IPS-18c (cell line): ENCODE data around the gene PDE6B.
"Not testable (repeated sequence)": the region's sequence is repeated elsewhere in the genome, so short reads cannot be mapped to it uniquely, and the experiment has no call there.

Source experiments
- H3K4me3 ChIP-seq: 2 replicates; pipeline ENCODE4 v1.7.0; 2013; ENCODE audit warnings: low read depth, mild to moderate bottlenecking, low read length, moderate library complexity; ENCODE audit not compliant: insufficient read depth
- H3K9me3 ChIP-seq: one replicate; pipeline ENCODE4 v1.6.1; 2013; ENCODE audit warnings: mild to moderate bottlenecking, low read length, moderate library complexity; ENCODE audit not compliant: control insufficient read depth, insufficient read depth

The PDE6B gene

DNA sequence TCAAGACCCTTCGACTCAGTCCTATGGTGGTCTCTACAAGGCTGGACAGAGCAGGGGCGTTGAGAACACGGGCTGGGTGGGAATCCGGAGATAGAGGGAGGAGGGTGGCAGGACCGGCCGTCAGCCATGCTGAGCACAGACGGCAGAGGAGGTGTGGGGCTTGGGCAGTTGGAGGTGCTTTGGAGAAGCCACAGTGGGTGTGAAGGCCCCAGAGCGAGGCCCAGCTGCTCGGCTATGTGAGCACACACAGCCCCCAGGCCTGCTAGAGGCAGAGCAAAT lies 4.2 kb downstream of the PDE6B start:
- no peak overlapping the region for H3K4me3 ChIP-seq
- H3K9me3 ChIP-seq: no peaks in the 10 kb centered on the region

DNA sequence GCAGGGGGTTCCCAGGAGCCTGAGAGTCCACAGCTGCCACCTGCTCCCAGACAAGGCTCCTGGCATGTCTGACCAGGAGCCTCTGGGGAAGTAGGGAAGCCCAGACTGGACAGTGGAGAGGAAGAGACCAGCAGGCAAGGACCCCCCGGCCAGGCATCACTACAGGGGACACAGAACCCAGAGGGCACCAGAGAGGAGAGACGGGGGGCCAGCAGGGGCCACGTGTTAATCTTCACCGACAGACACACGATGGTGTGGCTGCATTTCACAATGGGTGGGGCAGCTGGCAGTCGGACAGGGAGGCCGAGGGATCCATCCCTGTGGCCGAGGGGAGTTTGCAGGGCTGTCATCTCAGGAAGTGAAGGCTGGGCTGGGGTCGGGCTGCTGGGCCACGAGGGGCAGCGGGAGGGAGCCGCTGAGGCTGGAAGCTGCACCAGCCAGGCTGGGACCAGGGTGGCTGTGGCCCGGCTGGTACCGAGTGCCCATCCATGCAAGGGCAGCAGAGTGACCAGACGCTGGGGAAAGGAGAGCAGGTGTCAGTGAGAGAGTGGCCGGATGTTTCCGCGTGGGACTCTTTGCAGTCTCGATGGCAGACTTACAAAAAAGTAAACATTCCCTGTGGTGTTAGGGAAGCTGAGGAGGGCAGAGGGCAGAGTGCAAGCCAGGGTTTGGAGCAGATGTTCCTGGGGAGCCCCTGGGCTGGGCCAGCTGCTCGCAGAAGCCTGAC lies 4.7 kb downstream of the PDE6B start:
- no peaks in the 10 kb centered on the region for H3K9me3 ChIP-seq

DNA sequence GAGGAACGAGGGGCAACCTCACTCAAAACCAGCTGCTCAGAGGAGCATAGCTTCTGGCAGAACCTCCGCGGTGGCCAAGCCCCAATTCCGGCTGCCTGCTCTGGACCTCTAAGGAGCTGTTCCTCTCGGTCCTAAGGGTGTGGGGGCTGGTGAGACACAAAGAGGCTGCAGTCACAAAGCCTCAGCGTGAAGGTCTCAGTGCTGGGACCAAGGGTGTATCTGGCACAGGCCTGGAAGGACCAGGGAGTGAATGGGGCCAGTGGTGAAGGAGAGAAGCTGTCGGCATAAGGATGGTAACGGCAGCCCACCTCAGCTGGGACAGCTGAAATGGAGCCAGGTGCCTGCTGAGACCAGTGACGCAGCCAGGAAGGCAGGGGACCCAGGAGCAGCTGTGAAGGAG lies 5.3 kb downstream of the PDE6B start:
- H3K9me3 ChIP-seq: no peaks in the 10 kb centered on the region

More for the DNA sequence above, 4.7 kb downstream of the PDE6B start:
- H3K4me3 ChIP-seq: no peak overlapping the region

DNA sequence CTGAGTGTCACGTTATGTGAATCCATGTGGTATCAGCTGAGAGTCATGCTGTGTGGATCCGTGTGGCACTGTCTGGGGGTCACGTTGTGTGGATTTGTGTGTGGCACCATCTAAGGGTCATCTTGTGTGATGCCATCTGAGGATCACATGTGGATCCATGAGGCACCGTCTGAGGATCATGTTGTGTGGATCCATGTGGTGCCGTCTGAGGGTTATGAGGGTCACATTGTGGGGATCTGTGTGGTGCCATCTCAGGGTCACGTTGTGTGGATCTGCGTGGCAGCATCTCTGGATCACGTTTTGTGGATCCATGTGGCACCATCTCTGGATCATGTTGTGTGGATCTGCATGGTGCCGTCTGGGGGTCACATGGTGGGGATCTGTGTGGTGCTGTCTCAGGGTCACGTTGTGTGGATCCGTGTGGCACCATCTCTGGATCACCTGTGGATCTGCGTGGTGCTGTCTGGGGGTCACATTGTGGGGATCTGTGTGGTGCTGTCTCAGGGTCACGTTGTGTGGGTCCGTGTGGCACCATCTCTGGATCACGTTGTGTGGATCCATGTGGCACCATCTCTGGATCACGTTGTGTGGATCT lies 6.9 kb downstream of the PDE6B start:
- Histone ChIP-seq H3K4me3 (no peak overlapping the region), H3K9me3 (no peaks in the 10 kb centered on the region)

More for the DNA sequence above, 5.3 kb downstream of the PDE6B start:
- no peak overlapping the region for H3K4me3 ChIP-seq

DNA sequence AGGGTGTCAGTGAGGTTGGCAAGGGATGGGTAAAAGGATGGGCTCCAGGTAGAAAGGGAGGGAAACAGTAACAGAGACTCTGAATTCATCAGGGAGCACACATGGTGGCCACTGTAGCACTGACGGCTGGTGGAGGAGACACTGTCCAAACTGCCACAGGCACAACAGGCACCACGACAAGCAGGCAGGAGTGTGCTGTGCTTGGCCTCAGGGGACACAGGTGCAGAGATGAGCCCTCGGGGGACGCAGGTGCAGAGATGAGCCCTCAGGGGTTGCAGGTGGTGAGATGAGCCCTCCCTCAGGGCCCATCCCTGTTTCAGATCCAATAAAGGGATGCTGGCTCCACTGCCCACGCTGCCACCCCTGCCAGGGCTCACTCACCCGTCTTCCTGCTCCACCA lies 7.6 kb downstream of the PDE6B start:
- no peaks in the 10 kb centered on the region for H3K9me3 ChIP-seq
- no peak overlapping the region for H3K4me3 ChIP-seq

DNA sequence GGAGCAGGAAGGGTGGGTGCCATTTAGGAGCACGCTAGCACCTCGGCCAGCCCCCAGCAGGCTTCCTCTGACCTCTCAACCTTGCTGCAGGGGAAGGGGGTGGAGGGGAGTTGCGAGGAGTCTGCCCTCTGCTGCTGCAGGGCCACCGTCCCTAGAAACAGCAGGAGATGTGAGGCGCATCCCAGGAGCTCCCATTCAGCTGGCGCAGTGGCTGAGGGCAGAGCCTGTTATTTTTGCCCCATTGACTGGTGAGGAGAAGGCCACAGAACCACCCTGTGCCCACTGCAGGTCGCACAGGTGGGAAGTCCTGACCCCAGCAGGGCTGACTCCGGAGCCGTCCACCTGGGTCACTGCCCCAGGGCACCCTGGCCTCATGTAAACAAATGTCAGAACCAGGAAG lies 8.0 kb downstream of the PDE6B start:
- no peak overlapping the region for H3K4me3 ChIP-seq
- no peaks in the 10 kb centered on the region for H3K9me3 ChIP-seq

DNA sequence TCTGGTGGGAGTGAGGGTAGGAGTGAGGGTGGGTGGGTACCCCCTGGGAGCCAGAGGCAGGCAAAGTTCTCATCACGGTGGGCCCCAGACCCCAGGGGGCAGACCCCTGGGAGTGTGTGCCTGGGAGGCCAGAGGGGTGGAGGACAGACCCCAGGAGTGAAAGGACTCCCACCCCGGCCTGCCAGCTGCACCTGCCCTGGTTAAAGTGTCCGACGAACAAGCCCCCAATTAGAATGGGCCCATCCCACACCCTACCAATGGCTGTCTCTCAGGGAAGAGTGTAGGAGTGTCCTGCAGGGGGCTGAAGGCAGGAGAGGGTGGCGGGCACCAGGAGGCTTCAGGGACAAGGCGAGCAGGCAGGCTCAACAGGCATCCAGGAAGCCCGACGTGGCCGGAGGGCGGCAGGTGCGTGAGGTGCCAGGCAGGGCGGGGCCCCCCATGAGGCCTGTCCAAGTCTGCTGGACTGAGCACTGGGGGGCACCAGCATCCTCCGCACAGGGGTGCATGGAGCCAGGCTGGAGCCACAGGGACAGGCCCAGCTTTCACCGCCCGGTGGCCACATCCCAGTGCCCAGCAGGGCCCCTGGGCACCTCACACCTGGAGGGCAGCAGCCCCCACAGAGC lies 8.7 kb downstream of the PDE6B start:
- Histone ChIP-seq H3K9me3 (no peaks in the 10 kb centered on the region), H3K4me3 (no peak overlapping the region)

DNA sequence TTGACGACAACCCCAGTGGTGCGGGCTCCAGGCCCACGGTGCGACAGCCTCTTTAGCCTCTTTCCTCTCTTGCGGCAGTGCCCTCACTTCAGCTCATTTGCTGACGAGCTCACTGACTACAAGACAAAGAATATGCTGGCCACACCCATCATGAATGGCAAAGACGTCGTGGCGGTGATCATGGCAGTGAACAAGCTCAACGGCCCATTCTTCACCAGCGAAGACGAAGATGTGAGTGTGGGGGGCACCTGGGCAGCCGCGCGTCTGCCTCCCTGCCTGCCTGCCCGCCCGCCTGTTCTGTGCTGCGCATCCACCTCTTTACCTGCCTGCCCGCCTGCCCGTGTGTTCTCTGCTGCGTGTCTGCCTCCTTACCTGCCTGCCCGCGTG lies 9.2 kb downstream of the PDE6B start:
- Histone ChIP-seq H3K4me3 (no peak overlapping the region), H3K9me3 (no peaks in the 10 kb centered on the region)

DNA sequence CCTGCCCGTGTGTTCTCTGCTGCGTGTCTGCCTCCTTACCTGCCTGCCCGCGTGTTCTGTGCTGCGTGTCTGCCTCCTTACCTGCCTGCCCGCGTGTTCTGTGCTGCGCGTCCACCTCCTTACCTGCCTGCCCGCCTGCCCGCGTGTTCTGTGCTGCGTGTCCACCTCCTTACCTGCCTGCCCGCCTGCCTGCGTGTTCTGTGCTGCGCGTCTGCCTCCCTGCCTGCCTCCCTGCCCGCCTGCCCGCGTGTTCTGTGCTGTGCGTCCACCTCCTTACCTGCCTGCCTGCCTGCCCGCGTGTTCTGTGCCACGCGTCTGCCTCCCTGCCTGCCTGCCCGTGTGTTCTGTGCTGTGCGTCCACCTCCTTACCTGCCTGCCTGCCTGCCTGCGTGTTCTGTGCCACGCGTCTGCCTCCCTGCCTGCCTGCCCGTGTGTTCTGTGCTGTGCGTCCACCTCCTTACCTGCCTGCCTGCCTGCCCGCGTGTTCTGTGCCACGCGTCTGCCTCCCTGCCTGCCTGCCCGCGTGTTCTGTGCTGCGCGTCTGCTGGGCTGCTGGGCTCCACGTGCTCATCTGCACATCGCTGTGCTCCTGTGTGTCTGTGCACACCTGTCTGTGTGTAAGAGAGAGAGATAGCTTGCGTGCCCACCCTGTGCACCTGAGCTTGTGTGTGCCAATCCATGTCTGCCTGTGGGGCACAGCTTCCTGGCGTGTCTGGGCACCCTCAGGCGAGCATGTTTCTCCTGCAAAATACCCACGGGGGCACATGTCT lies 9.9 kb downstream of the PDE6B start:
- not testable (repeated sequence) for H3K4me3 ChIP-seq, H3K9me3 ChIP-seq

DNA sequence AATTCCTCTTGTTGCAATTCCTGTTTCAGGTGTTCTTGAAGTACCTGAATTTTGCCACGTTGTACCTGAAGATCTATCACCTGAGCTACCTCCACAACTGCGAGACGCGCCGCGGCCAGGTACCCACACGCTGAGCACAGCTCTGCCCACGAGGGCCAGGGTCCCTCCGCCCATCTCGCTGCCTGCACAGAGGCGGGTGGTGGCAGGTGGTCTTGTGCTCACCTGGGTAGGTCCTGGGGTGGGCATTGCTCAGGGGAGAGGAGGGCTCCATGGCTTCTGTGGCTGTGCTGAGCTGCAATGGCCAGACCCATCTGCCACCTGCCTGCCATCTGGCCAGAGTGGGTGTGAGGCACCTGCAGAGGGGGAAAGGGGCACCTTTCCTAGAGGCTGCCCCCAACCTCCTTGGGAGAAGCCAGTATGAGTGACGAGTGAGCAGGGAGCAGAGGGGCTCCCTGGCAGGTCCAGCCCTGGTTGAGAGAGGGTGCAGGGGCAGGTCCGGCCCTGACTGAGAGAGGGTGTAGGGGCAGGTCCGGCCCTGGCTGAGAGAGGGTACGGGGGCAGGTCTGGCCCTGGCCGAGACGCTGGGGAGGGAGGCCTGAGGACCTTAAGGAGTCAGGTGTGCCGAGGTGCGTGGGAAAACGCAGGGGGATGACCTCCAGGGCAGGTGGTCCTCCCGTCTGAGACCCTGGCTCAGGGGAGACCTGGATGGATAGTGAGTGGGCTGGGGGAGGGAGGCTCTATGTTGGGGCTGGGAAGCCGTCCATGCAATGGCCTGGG lies 10.7 kb downstream of the PDE6B start:
- H3K4me3 ChIP-seq: no peak overlapping the region

DNA sequence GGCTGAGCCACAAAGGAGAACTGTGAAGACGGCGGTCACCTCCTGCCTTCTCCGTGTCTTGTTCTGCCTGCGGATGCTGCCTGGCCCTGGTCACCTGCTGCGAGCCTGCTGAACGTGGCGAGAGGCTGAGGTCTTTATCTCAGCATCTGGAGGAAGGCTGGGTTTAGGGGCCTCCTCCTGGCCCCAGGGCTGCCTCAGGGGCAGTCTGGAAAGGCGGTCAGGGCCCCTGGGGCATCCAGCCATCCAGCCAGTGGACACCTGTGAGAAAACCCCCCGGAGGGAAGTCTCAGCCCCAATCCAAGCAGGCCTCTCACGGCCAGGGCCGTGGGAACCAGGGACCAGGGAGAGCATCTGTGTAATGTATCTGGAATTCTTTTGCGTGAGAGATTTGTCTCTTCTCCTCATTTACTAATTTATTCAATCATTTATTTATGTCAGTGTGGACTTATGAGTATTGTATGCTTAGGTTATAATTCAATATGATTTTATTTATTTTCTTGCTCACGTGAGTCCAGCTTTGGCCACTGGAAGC lies 11.3 kb downstream of the PDE6B start:
- no peaks in the 10 kb centered on the region for H3K9me3 ChIP-seq

More for the DNA sequence above, 10.7 kb downstream of the PDE6B start:
- H3K9me3 ChIP-seq: no peaks in the 10 kb centered on the region

DNA sequence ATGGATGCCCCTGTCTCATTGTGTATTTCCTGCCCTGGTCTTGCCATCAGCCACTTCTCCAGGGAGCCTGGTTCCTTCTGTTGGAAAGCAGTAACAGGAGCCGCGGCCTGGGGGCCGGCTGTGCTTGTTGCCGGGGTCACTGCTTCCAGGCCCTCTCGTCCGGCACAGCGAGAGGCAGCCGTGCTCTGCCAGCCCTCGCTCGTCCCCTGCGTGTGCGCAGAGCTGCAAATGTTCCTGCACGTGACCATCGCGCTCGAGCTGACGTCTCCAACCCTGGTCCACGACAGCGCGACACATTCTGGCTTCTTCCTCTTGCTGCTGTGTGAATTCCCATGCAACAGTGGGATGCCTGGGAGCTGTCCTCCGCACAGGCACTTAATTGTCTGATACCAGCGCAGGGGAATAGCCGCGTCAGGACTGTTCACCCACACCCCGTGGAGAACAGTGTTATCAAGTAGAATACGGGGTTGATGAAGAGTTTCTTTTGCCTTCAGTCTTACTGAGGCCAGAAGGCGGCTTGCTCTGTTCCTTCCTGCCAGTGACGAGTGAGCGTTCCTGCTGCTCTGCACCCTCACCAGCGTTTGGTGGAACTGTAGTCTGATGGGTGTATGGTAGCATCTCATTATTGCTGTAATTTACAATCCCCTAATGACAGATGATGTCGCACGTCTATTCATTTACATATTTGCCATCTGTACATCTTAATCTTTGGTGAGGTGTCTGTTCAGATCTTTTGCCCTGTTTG lies 12.3 kb downstream of the PDE6B start:
- Histone ChIP-seq H3K4me3 (no peak overlapping the region), H3K9me3 (no peaks in the 10 kb centered on the region)

More for the DNA sequence above, 11.3 kb downstream of the PDE6B start:
- no peak overlapping the region for H3K4me3 ChIP-seq

DNA sequence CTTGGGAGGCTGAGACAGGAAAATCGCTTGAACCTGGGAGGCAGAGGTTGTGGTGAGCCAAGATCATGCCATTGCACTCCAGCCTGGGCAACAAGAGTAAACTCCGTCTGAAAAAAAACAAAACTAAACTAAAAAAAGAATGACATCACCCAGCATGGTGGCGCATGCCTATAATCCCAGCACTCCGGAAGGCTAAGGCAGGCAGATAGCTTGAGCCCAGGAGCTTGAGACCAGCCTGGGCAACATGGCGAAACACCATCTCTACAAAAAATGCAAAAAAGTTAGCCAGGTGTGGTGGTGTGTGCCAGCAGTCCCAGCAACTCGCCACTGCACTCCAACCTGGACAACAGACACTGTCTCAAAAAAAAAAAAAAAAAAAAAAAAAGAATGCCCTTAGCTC lies 17.0 kb downstream of the PDE6B start:
- H3K4me3 ChIP-seq, H3K9me3 ChIP-seq: not testable (repeated sequence)

DNA sequence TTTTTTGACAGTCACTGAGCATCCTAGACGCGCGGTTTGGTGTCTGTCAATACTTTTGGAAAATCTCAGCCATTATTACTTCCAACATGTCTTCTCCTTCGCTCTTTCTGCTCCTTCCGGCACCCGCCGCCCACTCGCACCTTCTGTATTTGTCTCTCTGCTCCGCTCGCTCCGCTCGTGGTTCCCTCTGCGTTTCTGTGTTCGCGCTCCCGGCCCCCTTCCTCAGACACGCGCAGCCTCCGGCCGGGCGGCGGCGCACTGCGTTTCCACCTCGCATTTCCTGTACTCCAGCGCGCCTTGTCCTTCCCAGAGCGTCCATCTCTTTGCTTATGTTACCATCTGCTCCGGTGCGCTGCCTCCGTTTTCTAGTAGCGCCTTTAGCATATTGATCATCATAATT lies 21.1 kb downstream of the PDE6B start:
- no peak overlapping the region for H3K4me3 ChIP-seq
- no peaks in the 10 kb centered on the region for H3K9me3 ChIP-seq

DNA sequence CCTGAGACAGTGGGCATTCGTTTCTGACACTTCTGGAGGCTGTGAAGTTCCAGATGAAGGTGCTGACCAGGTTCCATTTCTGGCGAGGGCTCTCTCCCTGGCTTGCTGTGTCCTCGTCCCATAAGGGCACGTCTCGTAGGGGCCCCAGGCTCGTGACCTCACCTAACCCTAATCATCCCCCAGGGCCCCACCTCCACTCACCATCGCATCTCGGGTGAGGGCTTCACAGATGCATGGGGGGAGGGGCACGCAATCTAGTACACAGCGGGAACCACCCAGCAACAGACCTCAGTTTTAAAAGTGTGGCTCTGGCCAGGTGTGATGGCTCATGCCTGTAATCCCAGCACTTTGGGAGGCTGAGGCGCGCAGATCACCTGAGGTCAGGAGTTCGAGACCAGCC lies 22.1 kb downstream of the PDE6B start:
- H3K9me3 ChIP-seq: no peaks in the 10 kb centered on the region

DNA sequence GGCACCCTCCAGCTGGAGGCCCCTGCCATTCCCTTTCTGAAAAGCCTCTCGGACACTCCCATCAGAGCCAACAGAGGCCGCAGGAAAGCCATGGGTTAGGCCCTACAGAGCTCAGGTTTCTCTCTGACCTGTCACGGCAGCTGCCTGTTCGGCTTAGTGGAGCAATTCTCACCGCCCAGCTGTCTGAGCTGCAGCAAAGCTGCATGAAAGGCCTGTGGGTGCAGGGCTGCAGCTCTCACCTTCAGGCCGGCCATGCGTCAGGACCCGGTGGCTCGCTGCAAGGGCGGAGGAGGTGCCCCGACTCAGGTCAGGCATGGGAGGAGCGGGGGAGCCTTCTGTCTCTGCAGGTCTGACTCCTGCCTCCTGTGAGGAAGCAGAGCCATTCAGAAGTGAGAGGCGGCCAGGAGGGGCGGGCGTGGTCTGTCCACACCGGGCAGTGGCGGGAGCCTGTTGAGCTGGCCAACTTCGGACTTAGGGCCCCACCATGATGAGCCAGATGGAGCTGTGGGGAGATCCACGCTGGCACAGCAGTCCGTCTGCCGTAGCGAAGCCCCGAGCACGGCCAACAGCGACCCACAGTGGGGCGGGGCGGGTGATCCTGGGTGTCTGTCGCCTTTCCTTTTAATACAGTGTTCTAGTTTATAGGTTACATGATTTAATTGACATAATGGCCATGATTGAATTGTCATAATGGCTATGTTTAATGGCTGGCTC lies 23.4 kb downstream of the PDE6B start:
- no peak overlapping the region for H3K4me3 ChIP-seq
- no peaks in the 10 kb centered on the region for H3K9me3 ChIP-seq

More for the DNA sequence above, 22.1 kb downstream of the PDE6B start:
- no peak overlapping the region for H3K4me3 ChIP-seq
